Epithelial cell of esophagus (primary cell): ENCODE results near the gene MMP11.

Experiments
- DNase-seq: peaks from one replicate; pipeline ENCODE4 v3.0.0; 2010; ENCODE audit warnings: low read depth
- H3K4me3 ChIP-seq: 2 replicates; pipeline ENCODE4 v1.5.1; 2011; ENCODE audit warnings: mild to moderate bottlenecking, low read length, control low read depth
- CTCF ChIP-seq: IDR thresholded peaks from 2 replicates; pipeline ENCODE4 v1.5.1; 2011; ENCODE audit warnings: low read depth, mild to moderate bottlenecking, low read length, control low read depth, inconsistent platforms; ENCODE audit not compliant: insufficient read depth; ENCODE audit errors: missing control alignments

MMP11 gene

GRCh38 chr22:23825246-23825905 is 52.7 kb downstream of the MMP11 start:
- no peak overlapping the region for H3K4me3 ChIP-seq
- no peak for TF ChIP-seq CTCF
- no peak for DNase-seq

- DNase-seq = no peak
- no peak overlapping the region for H3K4me3 ChIP-seq
- no peak for TF ChIP-seq CTCF
Observed at GRCh38 chr22:23826510-23827350, 54.1 kb downstream of the MMP11 start.

DNA sequence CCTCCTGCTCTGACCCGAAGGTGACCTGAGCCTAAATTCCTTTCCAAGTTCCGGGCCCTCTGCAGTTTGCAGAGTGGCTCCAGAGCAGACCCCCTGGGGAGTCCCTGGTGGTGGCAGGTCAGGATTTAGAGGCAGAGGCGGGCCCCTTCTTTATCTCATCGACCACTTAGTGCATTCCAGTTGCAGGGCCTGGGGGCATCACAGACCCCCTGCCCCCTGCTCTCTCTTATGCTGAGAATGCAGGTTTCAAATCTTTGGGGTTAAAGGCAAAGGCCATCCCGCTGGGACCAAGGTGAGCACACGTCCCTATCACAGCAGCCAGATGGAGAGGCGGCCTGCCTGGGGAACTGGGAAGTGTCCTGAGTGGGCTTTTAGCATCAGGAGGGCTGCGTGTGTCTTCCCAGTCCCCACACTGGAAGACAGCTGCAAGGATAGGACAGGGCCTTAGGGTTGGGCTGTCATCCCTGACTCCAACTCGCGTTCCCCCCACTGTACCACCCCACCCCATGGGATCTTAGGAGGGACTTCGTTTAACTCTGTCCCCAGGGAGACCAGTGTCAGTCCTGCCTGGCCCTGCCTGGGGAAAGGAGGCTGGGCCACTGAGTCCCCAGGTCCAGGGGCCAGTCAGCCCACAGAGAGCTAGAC is 54.8 kb downstream of the MMP11 start:
- DNase-seq = no peak
- no peak overlapping the region for H3K4me3 ChIP-seq
- no peak for TF ChIP-seq CTCF

GRCh38 chr22:23828800-23829680 is 56.4 kb downstream of the MMP11 start:
- DNase-seq = no peak
- no peak overlapping the region for H3K4me3 ChIP-seq
- TF ChIP-seq CTCF = no peak

DNA sequence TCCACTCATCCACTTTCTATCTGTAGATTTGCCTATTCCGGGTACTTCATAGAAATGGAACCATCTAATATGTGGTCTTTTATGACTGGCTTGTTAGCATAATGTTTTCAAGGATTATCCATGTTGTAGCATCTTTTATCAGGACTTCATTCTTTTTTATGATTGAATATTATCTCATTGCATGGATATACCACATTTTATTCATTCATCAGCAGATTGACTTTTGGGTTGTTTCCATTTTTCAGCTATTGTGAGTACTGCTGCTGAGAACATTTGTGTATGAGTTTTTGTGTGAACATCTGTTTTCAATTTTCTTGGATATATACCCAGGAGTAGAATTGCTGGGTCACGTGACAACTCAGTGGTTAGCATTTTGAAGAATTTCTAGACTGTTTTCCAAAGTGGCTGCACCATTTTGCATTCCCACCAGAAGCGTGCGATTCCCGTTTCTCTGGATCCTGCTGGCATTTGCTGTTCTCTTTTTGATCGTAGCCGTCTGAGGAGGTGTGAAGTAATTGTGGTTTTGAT is 57.3 kb downstream of the MMP11 start:
- no peak for DNase-seq
- H3K4me3 ChIP-seq = no peak overlapping the region
- TF ChIP-seq CTCF = no peak

GRCh38 chr22:23831261-23831660 is 58.6 kb downstream of the MMP11 start:
- H3K4me3 ChIP-seq = no peak overlapping the region
- DNase-seq = no peak
- no peak for TF ChIP-seq CTCF
